Measurements from ENCODE around the gene TBXT. TPM values are rescaled to one million over a fixed set of nuclear protein-coding genes. Genes with fewer than 3 reads are reported as not detected.

Gene TBXT
- total and polyA plus RNA-seq, 9 of the 15 experiments (the other 6 are each of a cell fraction or from before 2014, with no cell fraction given) = not detected

- Histone ChIP-seq H3K9me3 (replicated peaks; ENCODE audit: control insufficient read depth, insufficient read depth, low read depth, low read length) (no peaks in the 10 kb centered on the region), H3K27me3 (ENCODE audit: control insufficient read depth in 2 of 2, insufficient read depth in 2 of 2, low read length in 2 of 2) (peaks cover 33 to 62% of the 10 kb centered on the region in 2 experiments), H3K4me1 (replicated peaks in 1 of 2; ENCODE audit: control insufficient read depth in 2 of 2, insufficient read depth in 2 of 2, low read length in 2 of 2) (no peaks in the 10 kb centered on the region), H3K27ac (ENCODE audit: extremely low read depth, low read depth, low read length) (no peak overlapping the region), H3K79me2 (ENCODE audit: control insufficient read depth, insufficient read depth, low read length) (no peaks in the 10 kb centered on the region), H3K36me3 (ENCODE audit: control insufficient read depth, insufficient read depth, low read length) (no peaks in the 10 kb centered on the region), H3K9me1 (ENCODE audit: control insufficient read depth, insufficient read depth, low read length) (no peaks in the 10 kb centered on the region), H3K4me3 (no peak overlapping the region), H4K20me1 (replicated peaks; ENCODE audit: control insufficient read depth, insufficient read depth, low read length) (peaks cover 3% of the 10 kb centered on the region; the same call in 1 of the 2 replicates), H3K4me2 (ENCODE audit: insufficient read depth, low read length) (no peak overlapping the region), H2AFZ (ENCODE audit: low read depth, low read length) (no peak overlapping the region), H3K9ac (ENCODE audit: insufficient read depth in 1 of 2, low read depth in 2 of 2, low read length in 2 of 2) (no peak overlapping the region)
- no peak for DNase-seq (ENCODE audit: extremely low read depth in 1 of 4, low spot score in 3 of 4)
- no peak for ATAC-seq
- ChIA-PET CTCF (ENCODE audit: low intra/inter-chr PET ratio) (no interaction called here), POLR2A (no interaction called here)
- intact Hi-C loops (cut with micrococcal nuclease) (no loop called here), in situ Hi-C loops (cut with MboI) (no loop called here)
- WGBS (ENCODE audit: insufficient coverage, low coverage, missing lambda C conversion rate) = 0% methylated on average over 9 of the region's 9 CpGs
- FAIRE-seq = no peak
- TF ChIP-seq, protein P1, sequence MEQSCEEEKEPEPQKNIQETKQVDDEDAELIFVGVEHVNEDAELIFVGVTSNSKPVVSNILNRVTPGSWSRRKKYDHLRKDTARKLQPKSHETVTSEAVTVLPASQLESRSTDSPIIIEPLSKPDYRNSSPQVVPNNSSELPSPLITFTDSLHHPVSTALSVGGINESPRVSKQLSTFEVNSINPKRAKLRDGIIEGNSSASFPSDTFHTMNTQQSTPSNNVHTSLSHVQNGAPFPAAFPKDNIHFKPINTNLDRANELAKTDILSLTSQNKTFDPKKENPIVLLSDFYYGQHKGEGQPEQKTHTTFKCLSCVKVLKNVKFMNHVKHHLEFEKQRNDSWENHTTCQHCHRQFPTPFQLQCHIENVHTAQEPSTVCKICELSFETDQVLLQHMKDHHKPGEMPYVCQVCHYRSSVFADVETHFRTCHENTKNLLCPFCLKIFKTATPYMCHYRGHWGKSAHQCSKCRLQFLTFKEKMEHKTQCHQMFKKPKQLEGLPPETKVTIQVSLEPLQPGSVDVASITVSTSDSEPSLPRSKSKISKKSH (CRISPR knock-in tag; IDR thresholded peaks at IDR 0.05) = no peak
- TF ChIP-seq NR3C1 (CRISPR knock-in tag; IDR thresholded peaks at IDR 0.05) (no peak), KAT8 (IDR thresholded peaks at IDR 0.05; ENCODE audit: low read depth) (no peak), MECOM (CRISPR knock-in tag; IDR thresholded peaks at IDR 0.05) (no peak), TAF1 (IDR thresholded peaks at IDR 0.05; ENCODE audit: control insufficient read depth, extremely low read depth, insufficient read depth, low read length, severe bottlenecking) (no peak), MAZ (CRISPR knock-in tag; conservative IDR thresholded peaks at IDR 0.05 in 1 of 2, IDR thresholded peaks at IDR 0.05 in 1 of 2) (no peak), CREBBP (IDR thresholded peaks at IDR 0.05; ENCODE audit: low read depth, low read length) (no peak), SMARCC2 (IDR thresholded peaks at IDR 0.05; ENCODE audit: low read depth) (no peak), RCOR1 (IDR thresholded peaks at IDR 0.05; ENCODE audit: borderline replicate concordance in 1 of 2, low read depth in 2 of 2, low read length in 2 of 2) (no peak), ZFX (CRISPR knock-in tag; IDR thresholded peaks at IDR 0.05) (no peak), FUS (optimal IDR thresholded peaks at IDR 0.05; ENCODE audit: low read depth, low read length) (no peak), ZFPM2 (CRISPR knock-in tag; IDR thresholded peaks at IDR 0.05) (no peak)
- BruUV-seq (replicated peaks) = no TSS peak
Measured at GRCh38 chr6:166203003-166203640, 35.5 kb upstream of the TBXT start.

Measured in K562 (cell line).